NCI-H146 treated with DMSO at 0.1 percent for 48 hours (cell line): ENCODE data around the gene WDR33.

ENCODE experiments used
- DNase-seq: peaks from one replicate; lab custom pipeline; 2025; ENCODE audit not compliant: unreplicated experiment; lab: John Stamatoyannopoulos, UW

WDR33 gene

GRCh38 chr2:127658641-127659407 lies 152.1 kb downstream of the WDR33 start:
- no peak for DNase-seq

DNA sequence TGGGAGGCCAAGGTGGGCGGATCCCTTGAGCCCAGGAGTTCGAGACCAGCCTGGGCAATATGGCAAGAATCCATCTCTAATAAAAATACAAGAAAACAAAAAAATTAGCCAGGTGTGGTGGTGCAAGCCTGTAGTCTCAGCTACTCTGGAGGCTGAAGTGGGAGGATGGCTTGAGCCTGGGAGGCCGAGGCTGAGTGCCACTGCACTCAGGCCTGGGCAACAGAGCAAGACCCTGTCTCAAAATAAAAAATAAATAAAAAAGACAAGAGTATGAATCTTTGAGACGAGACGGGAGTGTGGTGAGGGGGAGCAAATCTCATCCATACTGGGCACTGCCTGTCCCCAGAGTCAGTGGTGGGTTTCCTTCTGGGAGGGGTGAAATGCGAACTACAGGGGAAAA lies 152.8 kb downstream of the WDR33 start:
- no peak for DNase-seq

GRCh38 chr2:127657232-127657595 lies 153.8 kb downstream of the WDR33 start:
- no peak for DNase-seq

GRCh38 chr2:127656569-127657231 lies 154.3 kb downstream of the WDR33 start:
- no peak for DNase-seq

DNA sequence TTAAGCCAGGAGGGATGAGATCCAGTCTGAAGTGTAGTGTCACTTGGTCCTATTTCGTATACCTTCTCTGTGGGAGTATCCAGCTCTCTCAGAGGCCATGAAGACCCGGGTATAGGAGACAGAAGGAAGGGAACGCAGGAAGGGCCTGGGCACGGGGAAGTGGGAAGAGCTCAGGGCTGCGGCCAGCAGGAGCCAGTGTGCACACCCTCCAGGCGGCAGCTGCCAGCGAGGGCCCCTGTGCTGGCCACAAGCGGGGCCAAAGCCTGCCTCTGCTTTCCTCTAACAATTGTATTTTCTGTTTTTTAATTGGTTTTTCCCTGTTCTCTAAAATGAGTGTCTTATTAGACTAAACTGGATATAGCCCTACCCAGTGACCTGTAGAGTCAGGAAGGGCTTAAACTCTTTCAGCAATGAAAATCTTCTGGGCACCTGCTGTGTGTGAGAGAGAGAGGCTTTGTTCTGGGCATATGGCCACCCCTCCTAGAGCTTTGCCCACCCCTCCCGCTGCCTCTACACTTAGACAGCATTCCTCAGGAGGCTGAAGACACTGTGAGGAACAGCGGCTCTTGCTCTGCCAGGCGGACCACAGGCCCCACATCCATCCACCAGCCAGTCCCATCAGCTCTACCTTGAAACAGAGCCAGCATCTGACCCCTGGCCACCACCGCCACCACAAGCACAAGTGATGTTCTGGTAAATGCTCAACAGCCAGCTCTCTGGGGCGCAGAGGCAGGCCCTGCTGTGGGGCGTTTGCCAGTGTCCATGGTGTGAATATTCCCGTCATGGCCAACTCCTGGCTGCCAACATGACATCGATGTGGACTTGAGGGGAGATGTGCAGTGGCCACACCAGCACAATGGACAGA lies 155.5 kb downstream of the WDR33 start:
- DNase-seq = no peak

GRCh38 chr2:127654838-127655175 lies 156.2 kb downstream of the WDR33 start:
- DNase-seq = no peak

GRCh38 chr2:127654084-127654837 lies 156.7 kb downstream of the WDR33 start:
- no peak for DNase-seq

DNA sequence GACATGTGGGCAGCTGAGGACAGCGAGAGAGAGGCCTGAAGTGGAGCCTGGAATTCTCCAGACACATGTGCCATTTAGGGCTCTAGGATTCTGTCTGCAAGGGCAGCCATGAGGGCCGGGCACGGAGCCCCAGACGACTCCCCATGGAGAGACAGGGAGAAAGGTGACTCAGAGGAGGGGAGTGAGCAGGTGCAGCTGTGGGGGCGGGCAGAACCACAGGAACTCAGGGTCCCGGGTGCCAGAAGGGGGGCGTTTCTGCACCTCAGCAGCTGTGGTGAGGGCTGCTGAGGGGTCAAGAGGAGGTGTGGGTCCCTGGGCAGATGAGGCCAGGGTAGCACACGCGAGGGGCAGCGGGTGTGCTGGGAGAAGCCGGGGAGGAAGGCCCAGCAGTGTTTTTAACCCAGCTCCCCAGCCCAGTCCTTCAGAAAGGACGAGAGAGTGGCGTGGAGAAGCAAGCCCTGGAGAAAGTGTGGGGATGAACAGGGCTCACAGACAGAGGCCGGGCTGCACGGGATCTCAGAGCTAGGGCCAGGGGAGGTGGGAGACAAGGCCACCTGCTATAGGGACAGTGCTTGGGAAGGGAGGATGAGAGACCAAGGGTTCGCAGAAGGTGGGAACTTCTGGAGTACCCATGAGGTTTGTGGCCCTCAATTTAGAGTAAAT lies 157.4 kb downstream of the WDR33 start:
- DNase-seq = no peak

- no peak for DNase-seq
These were observed 158.1 kb downstream of the WDR33 start for GRCh38 chr2:127652786-127653357.

- DNase-seq = no peak
These were observed 158.9 kb downstream of the WDR33 start for GRCh38 chr2:127651971-127652550.

DNA sequence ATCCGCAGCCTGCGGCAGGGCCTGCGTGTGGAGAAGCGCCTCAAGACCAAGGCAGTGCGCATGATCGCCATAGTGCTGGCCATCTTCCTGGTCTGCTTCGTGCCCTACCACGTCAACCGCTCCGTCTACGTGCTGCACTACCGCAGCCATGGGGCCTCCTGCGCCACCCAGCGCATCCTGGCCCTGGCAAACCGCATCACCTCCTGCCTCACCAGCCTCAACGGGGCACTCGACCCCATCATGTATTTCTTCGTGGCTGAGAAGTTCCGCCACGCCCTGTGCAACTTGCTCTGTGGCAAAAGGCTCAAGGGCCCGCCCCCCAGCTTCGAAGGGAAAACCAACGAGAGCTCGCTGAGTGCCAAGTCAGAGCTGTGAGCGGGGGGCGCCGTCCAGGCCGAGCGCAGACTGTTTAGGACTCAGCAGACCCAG lies 159.6 kb downstream of the WDR33 start:
- no peak for DNase-seq
